GM18858 (cell line): Measurements from ENCODE around the gene ADAMTS5.

Experiments
- ATAC-seq: cut with Tn5 transposase; IDR thresholded peaks from one replicate; pipeline ENCODE4 v1.9.1; 2021; ENCODE audit not compliant: unreplicated experiment

Gene ADAMTS5

DNA sequence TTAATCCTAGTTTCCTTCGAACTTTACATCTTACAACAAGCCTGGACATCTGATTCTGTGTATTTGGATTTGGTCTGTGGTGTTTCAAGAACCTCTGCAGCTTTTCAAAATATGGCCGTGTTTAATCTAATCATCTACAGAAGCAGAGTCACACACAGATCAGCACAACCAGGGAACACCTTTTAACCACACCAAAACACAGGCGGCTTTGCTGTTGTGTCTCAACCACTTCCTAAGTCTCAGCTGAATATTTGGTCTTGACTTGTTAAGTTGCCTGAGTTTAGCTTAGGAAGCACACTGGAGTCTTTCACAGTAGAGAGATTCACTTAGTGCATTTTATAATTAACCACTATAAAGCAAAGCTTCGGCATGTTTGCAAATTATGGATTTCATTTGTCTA, 17.1 kb downstream of the ADAMTS5 start:
- ATAC-seq = no peak

DNA sequence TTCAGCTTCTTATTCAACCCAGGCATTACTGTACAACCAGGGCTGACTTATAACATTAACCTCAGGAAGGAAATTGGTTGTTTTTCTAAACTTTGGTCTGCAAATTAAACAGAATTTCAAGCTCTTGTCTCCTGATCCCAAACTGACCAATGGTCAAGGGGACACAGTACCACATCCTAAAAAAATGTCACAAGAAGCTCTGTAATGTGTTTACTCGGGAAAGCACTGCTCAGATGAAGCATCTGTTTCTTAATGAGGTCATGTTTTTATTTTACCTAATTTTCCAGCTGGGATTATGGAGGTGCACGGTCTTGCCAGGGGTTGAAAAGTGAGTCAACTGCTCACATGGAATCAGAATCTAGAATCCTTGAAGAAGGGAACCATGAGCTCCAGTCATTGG, 18.7 kb downstream of the ADAMTS5 start:
- no peak for ATAC-seq

DNA sequence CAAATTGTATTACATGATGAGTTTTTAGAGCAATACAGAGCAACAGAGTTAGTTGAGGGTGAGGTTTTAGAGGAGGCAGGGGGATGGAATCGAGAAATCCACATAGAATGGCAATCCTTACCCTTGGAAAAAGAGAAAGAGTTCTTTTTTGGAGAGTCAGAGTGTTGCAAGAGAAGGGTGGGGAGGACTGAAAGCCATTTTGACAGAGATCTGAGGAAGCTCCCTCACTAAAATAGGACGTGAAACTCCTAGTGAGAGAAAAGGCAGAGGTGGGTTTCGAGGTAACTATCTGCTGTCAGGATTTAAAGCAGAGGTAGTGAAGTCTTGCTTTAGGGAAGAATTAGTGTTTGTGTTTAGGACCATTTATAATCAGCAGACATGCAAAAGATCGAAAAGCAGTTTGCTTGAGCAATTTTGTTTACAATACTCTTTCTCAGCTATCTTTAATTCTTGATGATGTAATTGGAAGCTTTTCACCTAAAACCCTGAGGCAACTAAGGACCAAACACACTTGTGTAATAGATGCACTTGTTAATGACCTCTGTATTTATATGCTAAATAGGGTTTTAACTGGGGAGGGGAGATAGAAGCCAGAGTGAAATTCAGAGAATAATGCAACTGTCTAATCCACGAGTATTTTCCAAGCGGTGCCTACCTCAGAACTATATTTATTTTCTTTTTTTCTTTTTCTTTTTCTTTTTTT, 20.0 kb downstream of the ADAMTS5 start:
- no peak for ATAC-seq

DNA sequence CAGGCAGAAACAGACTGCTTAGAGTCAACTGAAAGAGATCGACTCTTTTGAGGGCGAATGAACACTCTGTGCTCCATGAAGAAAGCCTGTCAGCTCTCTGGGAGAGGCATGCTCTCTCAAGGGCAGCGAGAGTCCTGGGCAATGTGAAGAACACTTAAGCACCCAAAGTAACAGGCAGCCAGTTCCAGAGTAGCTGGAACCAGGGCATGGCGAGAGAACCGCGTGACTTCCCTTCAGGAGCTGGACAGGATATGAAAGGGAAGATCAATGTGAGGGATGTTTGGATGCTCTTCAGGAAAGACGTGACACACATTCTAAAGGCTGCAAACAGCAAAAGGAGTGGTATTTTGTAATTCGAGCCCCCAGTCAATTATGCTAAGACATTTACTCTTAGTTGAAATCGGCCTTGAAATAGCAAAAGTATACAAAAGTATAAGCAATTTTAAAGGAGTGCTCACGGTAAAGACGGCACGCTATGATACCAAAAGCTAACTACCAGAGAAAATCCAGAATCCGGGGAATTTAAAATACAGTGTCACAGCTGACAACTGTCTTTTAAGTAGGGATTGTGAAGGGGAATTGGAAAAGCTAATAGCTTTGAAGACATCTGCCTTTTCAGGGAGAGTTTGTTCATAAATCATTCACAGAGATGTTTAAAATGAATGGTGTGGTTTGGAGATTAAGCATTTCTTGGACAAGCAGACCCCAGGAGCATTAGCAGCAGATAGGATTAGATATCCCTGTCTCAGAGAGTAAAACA, 20.8 kb downstream of the ADAMTS5 start:
- no peak for ATAC-seq

DNA sequence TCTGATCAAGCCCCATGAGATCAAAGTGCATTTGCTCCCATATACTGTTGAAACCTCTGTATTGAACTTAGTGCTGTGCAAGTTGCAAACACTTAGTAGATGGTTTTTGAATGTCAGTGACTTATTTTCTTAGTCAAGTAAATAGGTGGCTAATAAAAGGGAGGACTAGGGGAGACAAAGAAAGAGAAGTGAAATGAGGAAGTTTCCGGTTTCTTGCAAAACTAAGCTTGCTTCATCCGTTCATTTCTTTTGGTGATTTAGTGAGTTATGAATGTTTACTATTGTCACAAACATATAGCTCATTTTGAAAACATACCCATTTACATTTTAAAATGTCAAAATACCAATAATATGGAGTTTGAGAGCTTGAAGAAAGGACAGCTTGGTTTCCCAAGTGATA, 23.0 kb downstream of the ADAMTS5 start:
- no peak for ATAC-seq

DNA sequence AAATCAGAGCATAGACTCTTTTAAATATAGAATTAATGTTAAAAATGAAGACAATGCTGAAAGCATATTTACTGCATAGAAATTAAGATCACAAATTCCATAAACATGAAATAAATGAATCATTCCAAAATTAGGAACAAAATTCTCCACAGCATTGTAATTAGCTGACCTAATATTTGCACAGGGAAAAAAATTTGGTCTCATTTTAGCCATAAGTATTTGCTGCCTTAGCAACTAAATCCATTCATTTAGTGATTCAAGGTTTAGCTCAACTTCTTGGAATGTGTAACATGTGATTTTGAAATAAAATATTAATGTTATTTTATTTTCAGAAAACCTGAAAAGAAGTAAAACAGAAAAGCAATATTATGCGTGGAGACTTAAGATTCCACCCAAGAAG, 25.5 kb downstream of the ADAMTS5 start:
- ATAC-seq = no peak

DNA sequence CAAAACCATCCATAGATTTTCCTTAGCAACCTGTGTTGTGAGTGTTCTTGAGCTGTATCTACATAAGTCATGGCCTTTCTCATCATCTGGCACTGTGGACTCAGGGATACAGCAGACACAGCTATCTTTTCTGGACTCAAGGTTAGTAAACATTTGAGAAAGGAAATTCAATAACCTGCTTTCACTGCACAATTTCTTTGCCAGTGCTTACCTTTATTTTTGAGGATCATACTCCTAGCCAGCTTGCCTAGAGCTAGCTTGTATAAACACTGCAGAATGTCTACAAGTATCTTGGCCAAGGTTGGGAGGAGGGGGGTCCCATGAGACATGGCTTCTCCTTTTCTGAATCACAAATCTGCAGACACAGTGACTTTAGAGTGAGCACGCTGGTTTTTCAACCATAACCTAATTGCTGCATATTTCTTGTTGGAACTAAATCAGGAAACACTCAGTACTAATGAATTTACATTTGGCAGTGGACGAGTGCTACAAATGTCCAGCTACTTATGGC, 27.2 kb downstream of the ADAMTS5 start:
- no peak for ATAC-seq

DNA sequence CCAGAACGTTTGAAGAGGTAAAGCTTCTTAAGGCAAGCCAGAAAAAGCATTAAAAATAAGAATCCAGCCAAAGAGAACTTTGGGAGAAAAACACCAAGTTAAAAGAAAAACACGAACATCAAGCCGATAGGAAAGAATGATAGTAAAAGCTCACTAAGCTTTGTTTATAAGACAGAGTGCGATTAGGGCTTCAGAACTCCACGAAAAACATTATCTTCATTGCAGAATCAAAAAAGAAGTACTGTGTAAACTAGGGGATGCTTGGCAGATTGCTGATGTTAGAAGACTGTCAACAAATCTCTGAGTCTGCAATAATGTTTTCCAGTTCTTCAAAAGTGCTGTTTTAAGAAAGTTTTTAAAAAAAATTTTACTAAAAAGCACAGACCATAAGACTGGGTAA, 30.2 kb downstream of the ADAMTS5 start:
- ATAC-seq = no peak

DNA sequence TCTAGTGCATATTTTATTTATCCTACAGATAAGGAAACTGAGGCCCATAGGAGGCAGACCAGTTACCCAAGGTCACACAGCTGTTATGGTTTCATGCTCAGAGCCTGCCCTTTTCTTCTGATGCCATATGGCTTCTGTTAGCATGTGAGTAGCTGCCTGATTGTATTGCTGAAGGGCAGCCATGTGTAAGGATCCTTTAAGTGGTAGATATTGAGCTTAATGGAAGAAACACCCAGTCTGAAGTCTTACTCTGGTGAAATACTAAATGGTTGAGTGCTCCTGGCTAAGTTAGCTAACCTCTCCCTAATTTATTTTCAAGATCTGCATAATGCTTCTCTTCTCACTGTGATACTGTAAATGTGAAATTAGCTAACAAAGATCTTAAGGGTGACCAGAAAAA, 30.9 kb downstream of the ADAMTS5 start:
- ATAC-seq = no peak

DNA sequence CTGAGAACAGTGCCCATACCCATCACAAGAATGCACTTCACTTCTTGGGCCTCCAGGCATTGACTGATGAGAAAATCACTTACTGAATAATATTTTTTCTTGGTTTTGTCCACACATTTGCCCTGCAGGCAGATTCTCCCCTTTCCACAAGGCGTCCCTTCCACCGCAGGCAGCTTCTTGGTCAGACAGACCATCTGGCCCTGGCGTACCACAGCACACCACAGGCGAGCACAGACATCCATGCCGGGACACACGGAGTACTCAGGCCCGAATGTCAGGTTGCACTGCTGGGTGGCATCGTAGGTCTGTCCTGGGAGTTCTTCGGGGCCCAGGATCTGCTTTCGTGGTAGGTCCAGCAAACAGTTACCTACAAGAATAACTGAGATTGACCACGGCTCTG, 32.5 kb downstream of the ADAMTS5 start:
- no peak for ATAC-seq

DNA sequence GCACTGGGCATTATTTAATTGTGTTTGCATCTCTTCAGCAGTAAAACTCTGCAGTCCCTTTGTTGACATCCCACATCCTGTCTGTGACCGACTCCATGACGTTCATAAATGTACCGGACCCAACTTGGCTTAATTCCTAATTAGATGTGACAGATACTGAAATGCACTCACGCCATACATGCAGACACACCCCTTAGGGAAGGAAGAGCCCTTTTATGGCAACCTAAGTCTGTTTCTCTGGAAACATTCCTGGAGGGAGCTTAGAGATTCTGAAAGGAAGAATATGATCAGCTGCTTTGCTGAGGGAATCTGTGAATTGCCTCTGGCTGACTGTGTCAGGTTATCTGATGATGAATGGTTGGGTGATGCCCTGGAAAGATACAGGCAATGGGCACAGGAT, 33.4 kb downstream of the ADAMTS5 start:
- no peak for ATAC-seq

DNA sequence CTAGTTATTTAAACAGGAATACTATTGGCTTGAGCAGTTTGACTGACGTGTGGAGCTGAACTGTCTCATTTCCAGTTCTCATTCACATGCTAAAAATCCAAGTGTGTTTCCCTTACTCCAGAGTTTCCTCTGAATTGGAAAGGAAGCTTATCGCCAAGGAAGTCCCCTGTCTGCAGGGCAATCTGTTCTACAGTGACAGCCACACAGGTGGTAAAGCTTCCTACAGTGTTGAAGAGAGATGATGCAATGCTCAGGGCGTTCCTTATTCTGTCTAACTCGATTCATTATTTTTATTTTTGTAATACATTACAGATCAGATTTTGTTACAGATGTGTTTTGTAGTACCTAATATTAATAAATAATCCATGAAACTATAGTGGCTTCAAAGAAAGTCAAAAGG, 41.3 kb downstream of the ADAMTS5 start:
- no peak for ATAC-seq

DNA sequence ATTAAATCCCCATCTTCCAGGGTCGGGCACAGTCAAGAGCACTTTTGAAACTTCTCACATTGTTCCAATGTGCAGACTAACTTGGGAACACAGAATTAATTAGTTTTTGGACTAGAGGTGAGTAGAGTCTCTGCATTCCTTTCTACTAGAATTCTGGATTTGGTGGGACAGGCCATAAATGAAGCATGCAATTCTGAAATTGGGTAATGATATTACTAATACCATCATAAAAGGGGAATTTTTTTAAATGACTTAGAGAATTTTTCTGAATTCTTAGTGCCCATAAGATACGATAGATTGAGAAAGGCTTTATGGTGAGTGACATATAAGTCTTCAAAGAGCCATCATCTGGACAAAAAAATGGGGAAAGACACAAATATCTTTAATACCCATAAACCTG, 41.8 kb downstream of the ADAMTS5 start:
- ATAC-seq = no peak

DNA sequence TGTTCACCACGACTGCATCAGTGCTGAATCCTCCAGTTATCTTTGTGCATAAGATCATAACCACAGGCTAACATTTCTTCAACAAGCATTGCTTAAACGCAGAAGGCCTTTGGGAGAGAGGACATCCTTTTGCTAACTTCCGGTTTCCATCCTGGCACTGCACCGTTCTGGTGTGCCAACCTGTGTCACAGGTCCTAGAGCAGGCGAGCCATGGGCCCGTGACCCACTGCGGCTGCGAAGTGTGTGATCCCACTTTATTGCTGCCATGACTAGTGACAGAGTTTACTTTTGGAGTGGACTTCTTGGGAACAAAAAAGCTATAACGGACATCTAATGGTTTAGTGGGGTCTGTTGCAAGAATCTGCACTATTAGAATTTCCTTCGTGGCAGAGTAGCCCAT, 42.9 kb downstream of the ADAMTS5 start:
- ATAC-seq = no peak

DNA sequence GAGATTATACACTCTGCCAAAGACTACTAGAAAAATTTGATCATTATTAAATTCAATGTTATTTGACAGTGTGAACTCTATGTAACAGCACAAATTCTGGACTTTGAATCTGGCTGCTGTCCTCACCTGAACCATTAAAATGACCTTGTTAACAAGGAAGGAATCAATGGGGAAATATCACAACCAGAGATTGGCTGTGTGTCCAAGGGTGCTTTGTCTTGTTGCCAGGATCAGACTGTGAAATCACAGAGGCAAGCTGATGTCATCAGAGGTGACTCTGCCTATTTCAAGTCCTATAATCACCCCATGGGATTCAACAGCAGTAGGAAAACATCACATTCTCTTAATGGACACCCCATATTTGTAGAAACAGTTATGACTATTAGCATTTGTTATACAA, 46.8 kb downstream of the ADAMTS5 start:
- no peak for ATAC-seq

DNA sequence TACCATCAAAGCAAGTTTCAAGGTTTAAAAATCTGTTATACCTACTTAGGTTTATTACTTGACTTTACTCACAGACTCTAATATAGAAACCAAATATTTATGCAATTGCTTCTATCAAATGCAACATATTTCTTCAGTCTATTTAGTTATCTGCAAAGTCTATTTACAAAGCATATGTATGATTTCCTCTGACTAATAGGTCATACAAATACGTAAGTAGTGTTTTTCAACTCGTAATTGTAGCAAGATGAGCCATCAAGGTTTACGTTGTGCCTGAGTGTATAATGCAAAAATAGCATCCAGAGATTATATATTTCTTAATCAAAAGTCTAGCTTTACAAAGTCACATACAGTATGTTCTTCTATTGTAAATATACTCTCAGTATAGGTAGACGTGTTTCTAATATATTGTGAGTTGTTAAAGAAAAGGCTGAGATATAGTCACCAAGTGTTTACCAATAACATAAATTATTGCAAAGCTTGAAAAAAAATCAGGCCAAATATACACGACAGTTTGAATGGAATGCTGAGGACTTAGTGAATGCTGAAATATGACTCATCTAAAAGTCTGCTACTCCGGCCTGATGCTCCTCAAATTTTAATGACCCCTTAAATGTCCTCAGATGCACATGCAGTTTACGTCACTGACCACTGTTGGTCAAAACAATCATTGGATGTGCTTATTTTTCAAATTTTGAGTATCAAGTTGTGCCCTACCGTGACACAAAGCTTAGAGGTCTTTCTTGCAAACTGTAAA, 48.4 kb downstream of the ADAMTS5 start:
- ATAC-seq = no peak

DNA sequence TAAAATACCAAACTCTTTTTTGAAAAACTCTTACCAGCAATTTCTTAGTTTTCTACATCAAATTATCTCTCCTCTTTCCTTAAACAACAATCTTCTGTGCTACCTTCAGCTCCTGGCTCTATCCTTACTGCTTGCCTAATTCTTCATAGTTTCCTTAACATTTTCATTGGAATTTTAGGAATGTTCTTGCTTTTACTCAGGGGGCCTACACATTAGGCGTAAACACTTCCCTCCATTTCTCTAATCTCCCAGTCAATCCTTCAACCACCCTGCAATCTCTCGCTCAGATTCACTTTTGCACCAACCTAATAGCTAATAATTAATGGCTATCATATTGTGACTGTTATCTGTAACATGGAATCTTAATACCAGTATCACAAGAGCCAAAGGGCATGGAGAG, 50.1 kb downstream of the ADAMTS5 start:
- ATAC-seq = no peak

DNA sequence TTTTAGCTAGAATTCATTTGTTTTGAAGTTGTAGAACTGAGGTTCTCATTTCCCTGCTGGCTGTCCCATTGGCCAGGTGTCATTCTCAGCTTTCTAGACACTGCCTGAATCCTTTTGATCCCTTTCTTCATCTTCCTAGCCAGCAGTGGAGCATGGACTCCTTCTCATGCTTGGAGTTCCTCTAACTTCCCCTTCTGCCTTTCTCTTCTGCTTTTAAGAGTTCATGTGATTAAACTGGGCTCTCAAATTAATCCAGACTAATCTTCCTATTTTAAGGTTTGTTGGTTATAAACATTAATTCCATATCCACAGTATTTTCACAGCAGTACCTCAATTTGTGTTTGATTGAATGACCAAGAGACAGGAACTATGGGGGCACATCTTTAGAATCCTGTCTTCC, 52.3 kb downstream of the ADAMTS5 start:
- ATAC-seq = no peak

DNA sequence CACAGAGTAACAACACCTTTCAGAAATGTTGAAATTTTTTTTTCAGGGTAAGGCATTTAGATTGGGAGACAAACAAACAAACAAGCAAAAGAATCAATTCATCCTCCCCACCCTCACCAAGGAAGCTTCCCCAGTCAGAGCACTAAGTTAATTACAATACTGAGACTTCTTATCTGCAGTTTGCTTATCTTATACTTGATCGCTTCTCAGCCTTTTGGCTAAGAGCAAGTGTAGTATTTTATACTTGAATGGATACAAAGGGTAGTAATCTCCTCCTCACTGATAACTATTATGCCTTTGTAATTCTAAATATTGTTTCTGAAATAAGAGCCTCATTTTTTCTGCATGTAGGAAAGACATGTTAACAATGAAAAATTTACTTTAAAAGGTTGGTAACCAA, 54.4 kb downstream of the ADAMTS5 start:
- no peak for ATAC-seq

DNA sequence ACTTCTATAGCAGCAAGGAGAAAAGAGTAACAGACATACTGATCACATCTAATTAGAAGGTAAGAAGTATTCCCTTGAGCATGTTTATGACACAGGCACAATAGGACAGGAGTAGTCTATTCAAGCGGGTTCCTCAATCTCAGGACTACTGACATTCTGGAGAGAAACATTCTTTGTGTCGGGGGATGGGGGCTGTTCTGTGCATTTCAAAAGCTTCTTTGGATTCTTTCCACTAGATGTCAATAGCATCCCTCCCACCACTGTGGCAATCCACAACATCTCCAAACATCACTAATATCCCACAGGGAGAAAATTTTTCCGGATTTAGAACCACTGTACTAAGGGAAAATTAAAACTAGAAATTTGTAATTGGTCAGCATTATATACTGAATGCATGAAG, 56.9 kb downstream of the ADAMTS5 start:
- no peak for ATAC-seq

DNA sequence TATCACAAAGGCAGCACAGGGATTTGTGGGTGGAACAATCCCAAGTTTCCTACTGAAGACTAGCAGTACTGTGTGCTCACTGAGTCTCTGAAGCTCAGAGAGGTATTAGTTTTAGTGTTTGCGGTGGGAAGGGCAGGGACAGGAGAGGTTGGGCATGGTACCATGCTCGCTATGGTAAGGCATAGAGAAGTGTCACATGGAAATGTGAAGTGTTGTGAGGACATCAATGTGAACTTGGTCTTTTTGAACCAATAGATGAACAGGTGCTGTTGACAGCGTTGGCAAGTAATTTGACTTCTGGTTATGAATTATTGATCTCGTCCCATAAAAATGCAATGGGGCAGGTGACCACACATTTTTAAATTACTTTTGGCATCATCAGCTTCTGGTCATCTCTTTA, 65.9 kb downstream of the ADAMTS5 start:
- ATAC-seq = no peak

DNA sequence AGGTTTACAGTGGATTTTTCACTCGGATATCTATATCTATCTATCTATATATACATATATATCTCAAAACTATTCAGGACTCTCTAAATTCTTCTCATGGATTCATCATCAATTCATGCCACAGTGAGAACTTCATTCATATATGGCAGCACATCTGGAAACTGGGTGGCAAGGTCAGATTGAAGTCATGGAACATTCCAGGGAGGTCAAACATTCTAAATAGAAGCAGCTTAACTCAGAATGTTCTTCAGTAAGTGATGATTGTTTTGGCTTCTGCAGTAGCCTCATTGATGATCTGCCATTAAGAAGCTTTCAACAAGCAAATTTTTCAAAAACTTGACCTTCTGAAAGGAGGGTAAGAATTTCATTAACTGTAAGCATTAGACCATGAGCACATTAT, 74.7 kb downstream of the ADAMTS5 start:
- no peak for ATAC-seq
